ENCODE results near the gene RAB22A.
A peak's percentile ranks its signal among the peaks of the same experiment; 100 is the strongest.

Gene RAB22A

GRCh38 chr20:58267389-58268215 is 41.9 kb upstream of the RAB22A start:
- no peak for TF ChIP-seq REST (IDR thresholded peaks at IDR 0.05; ENCODE audit: insufficient read depth in 1 of 2, low read depth in 2 of 2, low read length in 2 of 2)
- 0 out of 2 replicates have a peak, but pooled peaks have one; percentile 35 for TF ChIP-seq TAF1 (IDR thresholded peaks at IDR 0.05; ENCODE audit: borderline replicate concordance, insufficient read depth, low read length)

DNA sequence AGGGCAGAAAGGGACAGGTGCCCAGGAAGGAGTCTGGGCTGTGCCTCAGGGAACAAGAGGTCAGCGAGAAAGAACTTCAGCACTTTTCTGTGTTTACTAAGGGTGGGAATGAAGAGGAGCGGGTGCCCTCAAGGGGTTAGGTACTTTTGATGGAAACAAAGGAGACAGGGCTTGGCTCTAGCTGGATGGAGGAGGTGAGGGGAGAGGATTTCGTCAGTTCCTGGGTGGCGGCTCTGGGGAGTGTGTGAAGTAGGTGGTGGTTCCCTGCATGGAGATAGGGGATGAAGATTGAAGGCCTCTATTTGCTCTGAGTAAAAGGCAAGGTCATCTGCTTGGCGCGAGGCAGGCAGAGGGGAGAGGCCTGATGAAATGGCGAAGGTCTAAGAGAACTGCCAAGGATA is 41.1 kb upstream of the RAB22A start:
- TF ChIP-seq REST (IDR thresholded peaks at IDR 0.05; ENCODE audit: insufficient read depth in 1 of 2, low read depth in 2 of 2, low read length in 2 of 2), result no peak
- no peak for TF ChIP-seq FOXP2 (optimal IDR thresholded peaks at IDR 0.05; ENCODE audit: borderline replicate concordance, extremely low read depth, extremely low read length, insufficient read depth)
- no peak for TF ChIP-seq SIN3A (IDR thresholded peaks at IDR 0.05; ENCODE audit: borderline replicate concordance, insufficient read depth, low read length)
- no peak for TF ChIP-seq POLR2AphosphoS5 (IDR thresholded peaks at IDR 0.05; ENCODE audit: low read depth, low read length)
- TF ChIP-seq TAF1 (IDR thresholded peaks at IDR 0.05; ENCODE audit: borderline replicate concordance, insufficient read depth, low read length), result no peak

DNA sequence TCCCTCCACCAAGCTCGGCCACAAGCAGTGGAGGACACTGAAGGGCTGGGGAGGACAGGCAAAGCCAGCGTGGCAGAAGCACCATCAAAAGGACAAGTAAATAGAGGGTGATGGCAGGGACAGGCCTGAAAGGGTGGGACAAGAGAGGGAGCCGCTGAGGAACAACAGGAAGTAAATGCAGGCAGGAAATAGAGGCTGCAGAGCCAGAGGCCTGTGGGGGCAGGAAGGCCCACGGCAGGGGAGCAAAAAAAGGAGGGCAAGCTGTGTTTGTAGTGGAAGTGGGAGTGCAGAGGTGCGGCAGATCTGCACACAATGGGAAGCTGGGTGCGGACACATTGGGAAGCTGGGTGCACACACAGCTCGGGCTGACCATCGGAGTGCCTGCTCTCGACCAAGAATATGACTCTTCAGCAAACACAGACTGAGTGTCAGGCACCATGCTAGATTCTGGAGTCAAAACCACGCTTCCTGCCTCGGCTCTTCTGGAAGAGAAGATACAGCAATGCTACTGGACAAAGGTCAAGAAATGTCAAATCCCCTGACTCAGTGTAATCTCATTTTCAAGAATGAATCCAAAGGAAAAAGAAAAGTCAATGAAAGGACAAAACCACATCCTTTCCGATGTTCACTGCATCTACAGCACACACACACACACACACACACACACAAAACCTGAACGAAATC is 40.4 kb upstream of the RAB22A start:
- TF ChIP-seq TAF1 (IDR thresholded peaks at IDR 0.05; ENCODE audit: borderline replicate concordance, insufficient read depth, low read length) (peak; percentile 53; the same call in 1 of the 2 replicates), REST (IDR thresholded peaks at IDR 0.05; ENCODE audit: insufficient read depth in 1 of 2, low read depth in 2 of 2, low read length in 2 of 2) (peak in 1 of 2 experiments; percentile 45; a peak in 1 of 4 replicates), POLR2AphosphoS5 (IDR thresholded peaks at IDR 0.05; ENCODE audit: low read depth, low read length) (no peak; the same call in 1 of the 2 replicates), FOXP2 (optimal IDR thresholded peaks at IDR 0.05; ENCODE audit: borderline replicate concordance, extremely low read depth, extremely low read length, insufficient read depth) (peak; percentile 93)

- TF ChIP-seq FOXP2 (optimal IDR thresholded peaks at IDR 0.05; ENCODE audit: borderline replicate concordance, extremely low read depth, extremely low read length, insufficient read depth) (no peak), SIN3A (IDR thresholded peaks at IDR 0.05; ENCODE audit: borderline replicate concordance, insufficient read depth, low read length) (peak; percentile 82; the same call in 1 of the 2 replicates)
These were observed 37.7 kb upstream of the RAB22A start for GRCh38 chr20:58271606-58272351.

GRCh38 chr20:58274384-58274783 is 35.1 kb upstream of the RAB22A start:
- TF ChIP-seq TAF1 (IDR thresholded peaks at IDR 0.05; ENCODE audit: borderline replicate concordance, insufficient read depth, low read length), result no peak
- TF ChIP-seq REST (IDR thresholded peaks at IDR 0.05; ENCODE audit: insufficient read depth in 1 of 2, low read depth in 2 of 2, low read length in 2 of 2), result no peak
- TF ChIP-seq SIN3A (IDR thresholded peaks at IDR 0.05; ENCODE audit: borderline replicate concordance, insufficient read depth, low read length), result no peak
- TF ChIP-seq POLR2AphosphoS5 (IDR thresholded peaks at IDR 0.05; ENCODE audit: low read depth, low read length), result no peak
- no peak for TF ChIP-seq FOXP2 (optimal IDR thresholded peaks at IDR 0.05; ENCODE audit: borderline replicate concordance, extremely low read depth, extremely low read length, insufficient read depth)
